LHCN-M2 (cell line): ENCODE data around the gene KLRB1. TPM values are rescaled to one million over a fixed set of nuclear protein-coding genes. Genes with fewer than 3 reads are reported as not detected.

Source experiments
- total RNA-seq: library from RNA; depleted of rRNA; stranded (reverse); fragments of >200 nt; gene quantifications from 2 replicates; pipeline ENCODE4 v1.2.3, GENCODE V29; 2014; rRNA removed

KLRB1 gene
- total RNA-seq, 1 experiment from 2014 or later: not detected

Other genes starting within 250 kb of the KLRB1 start
- gene CLEC2D, start 61.8 kb upstream of the KLRB1 start, total RNA-seq: 2.5 and 2.8 TPM in 2 replicates
- not detected in 2 replicates for gene CLECL1, start 125.2 kb upstream of the KLRB1 start, total RNA-seq
- gene CD69, start 153.0 kb upstream of the KLRB1 start, total RNA-seq: not detected in 2 replicates
- not detected in 2 replicates for gene KLRF1, start 219.6 kb upstream of the KLRB1 start, total RNA-seq